Measurements from ENCODE around the gene IKZF1. TPM values are rescaled to one million over a fixed set of nuclear protein-coding genes. Genes with fewer than 3 reads are reported as not detected.

The IKZF1 gene
- total and polyA plus RNA-seq, 5 experiments from 2014 or later, result 145 to 435 (median 257) TPM

GRCh38 chr7:50329775-50330174, 25.3 kb downstream of the IKZF1 start:
- POLR2A ChIA-PET, result interaction anchor here (1.2 to 11.7 kb wide), 8 partner anchors 9 to 123 kb away, joined by 4 to 283 read pairs (median 19); partner anchors contain the start of gene IKZF1
- DNase-seq (peak in 1 of 10 donors; percentile 18), ATAC-seq (peak in 1 of 2 donors; percentile 26)
- Mint-ChIP-seq H3K4me1 (peaks cover 36 to 69% (median 39%) of the 10 kb centered on the region in 4 donors), H3K4me3 (peak overlapping the region in 1 of 10 donors; percentile 46), H3K27ac (no peak overlapping the region), H3K9me3 (no peaks in the 10 kb centered on the region), H3K36me3 (peaks cover 21 to 69% (median 41%) of the 10 kb centered on the region in 3 donors), H3K27me3 (no peaks in the 10 kb centered on the region)

DNA sequence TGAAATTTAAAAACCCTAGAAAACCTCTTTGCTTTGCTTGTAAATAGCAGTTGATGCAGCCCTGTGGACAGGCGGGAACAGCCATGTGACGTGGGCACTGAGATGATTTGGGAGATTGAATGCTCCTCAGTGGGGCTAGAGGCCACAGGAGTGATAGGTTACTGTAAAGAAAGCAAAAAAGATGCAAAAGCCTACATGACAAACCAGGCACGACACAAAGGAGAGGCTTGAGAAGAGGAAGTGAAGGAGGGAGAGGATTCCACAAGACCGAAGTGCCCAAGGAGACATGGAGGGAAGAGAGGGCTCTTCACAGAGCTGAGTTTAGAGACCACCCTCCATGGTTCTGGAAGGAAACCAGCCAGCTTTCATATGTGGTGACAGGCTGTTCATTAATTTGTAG, 25.7 kb downstream of the IKZF1 start:
- Mint-ChIP-seq H3K4me1 (peaks cover 32 to 66% (median 37%) of the 10 kb centered on the region in 4 donors), H3K27me3 (no peaks in the 10 kb centered on the region), H3K27ac (no peak overlapping the region), H3K36me3 (peaks cover 21 to 65% (median 41%) of the 10 kb centered on the region in 3 donors), H3K4me3 (peak overlapping the region in 1 of 10 donors; percentile 46), H3K9me3 (no peaks in the 10 kb centered on the region)
- ATAC-seq (no peak), DNase-seq (peak in 1 of 10 donors; percentile 10)
- POLR2A ChIA-PET, result interaction anchor here (1.2 to 11.7 kb wide), 8 partner anchors 9 to 123 kb away, joined by 4 to 283 read pairs (median 19); partner anchors contain the start of gene IKZF1

- Mint-ChIP-seq H3K9me3 (no peaks in the 10 kb centered on the region), H3K4me3 (peak overlapping the region in 1 of 10 donors; percentile 46), H3K36me3 (peaks cover 21 to 60% (median 39%) of the 10 kb centered on the region in 3 donors), H3K4me1 (peaks cover 27 to 64% (median 34%) of the 10 kb centered on the region in 4 donors), H3K27me3 (no peaks in the 10 kb centered on the region), H3K27ac (no peak overlapping the region)
- POLR2A ChIA-PET, result interaction anchor here (0.7 to 11.7 kb wide), 11 partner anchors 8 to 124 kb away, joined by 3 to 283 read pairs (median 14); partner anchors contain the start of gene IKZF1
- peak in 1 of 10 donors; percentile 23 for DNase-seq
- peak in 1 of 2 donors; percentile 8 for ATAC-seq
Observed at GRCh38 chr7:50330696-50331095, 26.2 kb downstream of the IKZF1 start.

DNA sequence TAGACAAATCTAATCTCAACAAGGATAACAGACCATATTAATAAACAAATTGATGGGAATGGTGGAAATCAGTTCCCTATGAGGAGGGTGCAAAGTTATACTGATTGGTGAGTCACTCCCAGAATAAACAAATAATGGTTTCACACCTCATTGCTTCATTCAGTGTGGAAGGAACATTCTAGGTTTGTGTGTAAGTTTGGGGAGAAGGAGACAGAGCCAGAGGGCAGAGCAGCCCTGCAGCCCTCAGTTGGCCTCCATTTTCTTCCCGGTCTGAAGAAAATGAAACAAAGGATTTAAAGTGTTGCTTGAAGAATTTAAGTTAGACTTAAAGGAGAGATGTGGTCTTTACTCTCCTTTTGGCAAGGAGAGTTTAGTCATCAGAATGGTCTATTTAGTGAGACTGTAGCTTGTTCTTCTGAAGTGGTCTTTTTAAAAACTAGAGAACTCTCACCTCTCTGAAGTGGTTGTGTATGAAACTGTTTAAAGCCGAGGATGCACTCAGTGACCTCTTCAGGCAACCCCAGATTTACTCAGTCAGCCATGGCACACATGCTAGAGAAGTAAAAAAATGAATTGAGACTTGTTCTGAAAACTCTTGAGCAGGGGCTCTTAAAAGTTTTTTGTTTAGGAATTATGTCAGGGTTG, 27.2 kb downstream of the IKZF1 start:
- no peaks in the 10 kb centered on the region for H3K9me3 Mint-ChIP-seq
- no peaks in the 10 kb centered on the region for H3K27me3 Mint-ChIP-seq
- DNase-seq (peak in 6 of 10 donors; percentile 48 to 85 (median 68)), ATAC-seq (peak; percentile 76 to 87)
- peaks cover 15 to 52% (median 37%) of the 10 kb centered on the region in 3 donors for H3K36me3 Mint-ChIP-seq
- H3K4me3 Mint-ChIP-seq, result no peak overlapping the region
- no peak overlapping the region for H3K27ac Mint-ChIP-seq
- peaks cover 18 to 54% (median 28%) of the 10 kb centered on the region in 4 donors for H3K4me1 Mint-ChIP-seq
- POLR2A ChIA-PET, result interaction anchor here (0.6 to 11.7 kb wide), 13 partner anchors 8 to 126 kb away, joined by 3 to 283 read pairs (median 9); partner anchors contain the start of gene IKZF1

DNA sequence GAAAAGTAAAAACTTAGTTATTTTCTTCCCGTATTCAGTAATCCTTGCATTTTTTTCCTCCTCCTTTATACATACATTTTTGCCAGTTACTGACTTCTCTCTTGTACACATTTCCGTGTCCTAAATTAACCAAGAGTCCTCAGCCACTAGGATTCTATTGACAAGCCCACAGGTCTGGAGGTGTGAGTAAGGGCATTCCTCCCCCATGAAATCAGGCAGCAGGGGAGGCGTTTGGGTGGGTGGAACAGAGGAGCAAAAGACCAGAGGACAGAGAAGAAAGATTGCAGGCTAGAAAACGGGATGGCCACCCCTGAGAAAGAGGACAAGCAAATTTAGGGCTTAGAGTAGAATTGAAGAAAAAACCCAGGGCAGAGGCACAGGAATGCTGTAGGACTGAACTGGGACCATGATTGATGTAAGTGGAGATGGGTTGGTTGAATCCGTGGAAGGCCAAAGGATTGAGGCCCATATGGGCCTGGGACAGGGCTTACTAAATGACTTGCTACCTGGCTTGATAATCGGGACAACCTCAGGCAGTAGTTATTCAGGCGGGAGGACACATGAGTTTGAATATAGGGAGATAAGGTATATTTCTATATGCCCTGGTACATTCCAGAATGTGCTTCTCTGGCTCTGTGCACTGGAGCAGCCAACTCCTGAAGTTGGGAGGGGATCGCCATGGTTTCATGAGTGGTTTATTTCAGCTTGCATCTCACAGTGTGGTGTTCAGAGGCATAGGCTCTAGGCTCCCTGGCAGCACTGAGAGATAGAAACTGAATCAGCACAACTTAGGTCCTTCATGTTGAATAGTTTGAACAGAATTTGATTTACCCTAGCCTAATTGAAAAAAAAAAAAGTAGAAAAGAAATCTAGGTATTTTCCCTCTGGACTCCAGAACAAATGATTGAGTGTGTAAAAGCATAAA, 28.0 kb downstream of the IKZF1 start:
- Mint-ChIP-seq H3K4me1 (peaks cover 11 to 50% (median 28%) of the 10 kb centered on the region in 4 donors), H3K36me3 (peaks cover 18 to 52% (median 34%) of the 10 kb centered on the region in 3 donors), H3K4me3 (no peak overlapping the region)

GRCh38 chr7:50333221-50333651, 28.7 kb downstream of the IKZF1 start:
- no peak overlapping the region for H3K27ac Mint-ChIP-seq
- POLR2A ChIA-PET, result interaction anchor here (0.6 to 11.7 kb wide), 14 partner anchors 9 to 129 kb away, joined by 3 to 283 read pairs (median 6); partner anchors contain the start of gene IKZF1
- H3K4me1 Mint-ChIP-seq, result peaks cover 4 to 43% (median 25%) of the 10 kb centered on the region in 4 donors
- H3K36me3 Mint-ChIP-seq, result peaks cover 16 to 49% (median 27%) of the 10 kb centered on the region in 3 donors
- peak in 4 of 10 donors; percentile 46 to 68 (median 56) for DNase-seq
- H3K27me3 Mint-ChIP-seq, result no peaks in the 10 kb centered on the region
- peak; percentile 18 to 29 for ATAC-seq
- no peaks in the 10 kb centered on the region for H3K9me3 Mint-ChIP-seq
- H3K4me3 Mint-ChIP-seq, result no peak overlapping the region

More for the DNA sequence above, 28.0 kb downstream of the IKZF1 start:
- POLR2A ChIA-PET, result interaction anchor here (0.7 to 11.7 kb wide), 15 partner anchors 7 to 128 kb away, joined by 3 to 283 read pairs (median 6); partner anchors contain the start of gene IKZF1
- no peak for ATAC-seq
- Mint-ChIP-seq H3K27ac (no peak overlapping the region), H3K27me3 (no peaks in the 10 kb centered on the region), H3K9me3 (no peaks in the 10 kb centered on the region)
- no peak for DNase-seq

- Mint-ChIP-seq H3K9me3 (no peaks in the 10 kb centered on the region), H3K27ac (no peak overlapping the region), H3K4me1 (peaks cover 0 to 49% (median 22%) of the 10 kb centered on the region in 4 donors), H3K36me3 (peaks cover 16 to 42% (median 18%) of the 10 kb centered on the region in 3 donors), H3K4me3 (no peak overlapping the region), H3K27me3 (no peaks in the 10 kb centered on the region)
- POLR2A ChIA-PET, result interaction anchor here (1.6 to 11.7 kb wide), 6 partner anchors 8 to 68 kb away, joined by 5 to 283 read pairs (median 25); partner anchors contain the start of gene IKZF1
- DNase-seq (no peak), ATAC-seq (no peak)
Observed at GRCh38 chr7:50334341-50334994, 30.0 kb downstream of the IKZF1 start.

DNA sequence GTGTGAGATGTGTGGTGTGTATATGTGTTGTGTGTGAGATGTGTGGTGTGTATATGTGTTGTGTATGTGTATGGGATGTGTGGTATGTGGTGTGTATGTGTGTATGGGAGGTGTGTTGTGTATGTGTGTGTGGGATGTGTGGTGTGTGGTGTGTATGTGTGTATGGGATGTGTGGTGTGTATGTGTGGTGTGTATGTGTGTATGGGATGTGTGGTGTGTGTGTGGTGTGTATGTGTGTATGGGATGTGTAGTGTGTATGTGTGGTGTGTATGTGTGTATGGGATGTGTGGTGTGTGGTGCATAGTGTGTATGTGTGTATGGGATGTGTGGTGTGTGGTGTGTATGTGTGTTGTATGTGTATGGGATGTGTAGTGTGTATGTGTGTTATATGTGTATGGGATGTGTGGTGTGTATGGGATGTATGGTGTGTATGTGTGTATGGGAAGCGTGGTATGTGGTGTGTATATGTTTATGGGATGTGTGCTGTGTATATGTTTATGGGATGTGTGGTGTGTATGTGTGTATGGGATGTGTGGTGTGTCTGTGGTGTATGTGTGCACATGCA, 30.8 kb downstream of the IKZF1 start:
- Mint-ChIP-seq H3K9me3 (no peaks in the 10 kb centered on the region), H3K27ac (no peak overlapping the region), H3K4me3 (no peak overlapping the region), H3K36me3 (peaks cover 10 to 36% (median 12%) of the 10 kb centered on the region in 3 donors), H3K4me1 (peaks cover 0 to 45% (median 22%) of the 10 kb centered on the region in 4 donors), H3K27me3 (no peaks in the 10 kb centered on the region)
- ATAC-seq (no peak), DNase-seq (no peak)
- POLR2A ChIA-PET, result interaction anchor here (1.0 to 44.8 kb wide), 5 partner anchors 22 to 130 kb away, joined by 4 to 1553 read pairs (median 8); partner anchors contain the start of gene IKZF1

GRCh38 chr7:50335795-50336754, 31.6 kb downstream of the IKZF1 start:
- POLR2A ChIA-PET, result interaction anchor here (0.7 to 44.8 kb wide), 8 partner anchors 21 to 193 kb away, joined by 3 to 1553 read pairs (median 4); partner anchors contain the start of gene IKZF1
- peak in 9 of 10 donors; percentile 50 to 88 (median 60) for DNase-seq
- no peaks in the 10 kb centered on the region for H3K27me3 Mint-ChIP-seq
- ATAC-seq, result peak; percentile 9 to 31
- H3K27ac Mint-ChIP-seq, result no peak overlapping the region
- no peaks in the 10 kb centered on the region for H3K9me3 Mint-ChIP-seq
- H3K36me3 Mint-ChIP-seq, result peaks cover 2 to 29% (median 6%) of the 10 kb centered on the region in 3 donors
- H3K4me1 Mint-ChIP-seq, result peaks cover 0 to 45% (median 21%) of the 10 kb centered on the region in 4 donors
- no peak overlapping the region for H3K4me3 Mint-ChIP-seq

- POLR2A ChIA-PET, result interaction anchor here (0.6 to 44.8 kb wide), 8 partner anchors 20 to 194 kb away, joined by 3 to 1553 read pairs (median 4); partner anchors contain the start of gene IKZF1
- DNase-seq, result peak in 2 of 10 donors; percentile 6 to 45
- ATAC-seq, result peak; percentile 4 to 38
- no peaks in the 10 kb centered on the region for H3K9me3 Mint-ChIP-seq
- no peak overlapping the region for H3K4me3 Mint-ChIP-seq
- peaks cover 0 to 22% (median 5%) of the 10 kb centered on the region in 3 donors for H3K36me3 Mint-ChIP-seq
- H3K4me1 Mint-ChIP-seq, result peaks cover 0 to 45% (median 26%) of the 10 kb centered on the region in 4 donors
- H3K27ac Mint-ChIP-seq, result no peak overlapping the region
- H3K27me3 Mint-ChIP-seq, result no peaks in the 10 kb centered on the region
Observed at GRCh38 chr7:50336894-50337703, 32.6 kb downstream of the IKZF1 start.

Data from naive thymus-derived CD8-positive, alpha-beta T cell (primary cell).